DMS 273 treated with DMSO at 0.1 percent for 48 hours (cell line): ENCODE data around the gene SUSD3.
"Not testable (repeated sequence)": the region's sequence is repeated elsewhere in the genome, so short reads cannot be mapped to it uniquely, and the experiment has no call there.

ENCODE experiments used
- DNase-seq: peaks from one replicate; lab custom pipeline; 2025; lab: John Stamatoyannopoulos, UW

Gene SUSD3

DNA sequence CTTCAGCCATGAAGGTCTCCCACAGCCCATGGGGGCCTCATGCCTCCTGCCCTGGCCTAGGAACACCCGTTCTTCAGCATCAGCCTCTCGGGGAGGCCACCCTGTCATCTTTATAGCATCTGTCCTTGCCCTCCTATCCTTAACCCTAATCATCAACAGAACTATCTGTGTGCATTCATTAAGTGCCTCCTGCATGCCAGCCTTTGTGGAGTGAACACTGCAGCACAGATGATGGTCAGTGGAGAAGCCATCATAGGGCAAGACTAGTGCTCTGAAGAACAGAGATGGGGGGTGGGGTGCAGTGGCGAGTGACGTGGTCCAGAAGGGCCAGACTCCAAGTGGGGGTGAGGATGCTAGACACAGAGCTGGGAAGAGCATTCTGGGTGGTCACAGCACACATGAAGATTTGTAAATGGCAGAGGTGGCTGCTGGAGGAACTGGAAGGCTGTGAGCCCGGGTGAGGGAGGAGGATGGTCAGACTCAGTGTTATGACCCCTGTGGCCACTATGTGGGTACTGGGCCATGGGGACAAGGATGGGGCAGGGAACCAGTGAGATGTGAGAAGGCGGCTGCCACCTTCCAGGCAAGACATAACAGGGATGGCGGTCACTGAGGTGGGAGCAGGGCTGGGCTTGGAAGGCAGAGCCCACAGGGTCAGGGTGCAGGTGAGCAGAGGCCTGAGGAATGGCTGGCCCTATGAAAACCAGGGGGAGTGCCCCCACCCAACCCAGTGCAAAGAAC is 33.9 kb downstream of the SUSD3 start:
- no peak for DNase-seq

DNA sequence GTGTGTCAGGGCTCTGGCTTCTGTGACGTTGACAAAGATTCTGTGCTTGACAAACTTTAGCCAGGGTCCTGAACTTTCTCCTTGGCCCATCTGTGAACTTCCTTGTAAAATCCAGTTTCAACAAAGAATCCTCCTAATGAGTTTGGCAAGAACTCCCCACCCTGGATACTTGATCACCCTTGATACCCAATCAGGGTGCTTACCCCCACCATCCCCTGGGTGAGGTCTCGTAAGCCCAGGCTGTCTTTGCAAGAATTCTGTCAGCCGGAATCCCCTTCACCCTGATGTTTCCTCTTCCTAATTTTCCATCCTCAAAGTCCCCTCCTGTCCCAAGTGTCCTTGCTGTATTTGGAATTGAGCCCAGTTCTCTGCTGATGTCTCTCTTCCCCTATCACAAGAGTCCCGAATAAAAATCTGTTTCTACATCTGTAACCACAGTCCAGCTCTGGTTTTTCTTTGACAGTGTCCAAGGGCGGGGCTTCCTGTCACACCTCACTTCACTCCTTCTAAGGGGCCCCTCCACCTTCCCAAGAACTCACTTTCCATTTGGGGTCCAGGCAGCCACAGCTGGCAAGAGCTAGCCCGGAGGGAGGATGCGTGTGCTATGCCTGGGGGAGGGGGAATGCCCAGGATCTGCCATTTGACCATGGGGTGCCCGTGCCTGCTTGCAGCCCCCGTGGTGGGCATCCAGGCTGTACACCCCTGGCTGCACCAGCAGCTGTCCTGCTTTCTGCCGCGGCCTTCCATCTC is 34.8 kb downstream of the SUSD3 start:
- no peak for DNase-seq

DNA sequence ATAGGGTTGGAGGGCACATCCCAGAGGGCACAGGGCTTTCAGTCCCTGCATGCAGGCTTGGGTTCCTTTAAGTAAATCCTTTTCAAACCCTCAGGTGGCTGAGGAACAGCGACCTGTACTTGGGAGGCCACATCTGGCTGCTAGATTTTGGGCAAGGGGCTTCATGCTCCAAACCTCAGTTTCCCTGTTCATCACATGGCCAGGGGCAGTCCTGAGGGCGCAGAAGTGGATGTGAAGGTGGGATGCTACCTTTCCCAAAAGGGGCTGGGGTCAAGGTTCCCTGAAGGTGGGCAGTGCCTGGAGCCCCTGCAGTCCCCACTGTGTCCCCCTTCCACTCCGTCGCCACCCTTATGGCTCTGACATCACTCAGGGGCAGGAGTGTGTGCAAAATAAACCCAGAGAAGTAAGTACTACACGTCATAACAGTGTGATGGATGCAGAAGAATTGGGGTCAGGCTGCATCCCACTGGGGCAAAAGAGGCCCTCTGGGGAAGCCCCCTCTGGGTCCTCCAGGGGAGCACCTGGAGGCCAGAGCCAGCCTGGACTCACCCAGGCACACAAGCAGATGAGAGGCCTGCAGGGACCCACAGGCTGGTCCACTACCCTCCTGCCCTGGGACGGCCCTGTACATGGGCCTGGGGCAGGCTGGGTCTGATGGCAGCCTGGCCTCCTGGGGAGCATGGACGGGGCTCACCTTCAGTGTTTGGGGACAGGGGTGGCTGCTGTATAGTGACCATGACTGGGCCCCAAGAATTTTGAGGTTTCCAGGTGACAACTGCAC is 35.6 kb downstream of the SUSD3 start:
- no peak for DNase-seq

DNA sequence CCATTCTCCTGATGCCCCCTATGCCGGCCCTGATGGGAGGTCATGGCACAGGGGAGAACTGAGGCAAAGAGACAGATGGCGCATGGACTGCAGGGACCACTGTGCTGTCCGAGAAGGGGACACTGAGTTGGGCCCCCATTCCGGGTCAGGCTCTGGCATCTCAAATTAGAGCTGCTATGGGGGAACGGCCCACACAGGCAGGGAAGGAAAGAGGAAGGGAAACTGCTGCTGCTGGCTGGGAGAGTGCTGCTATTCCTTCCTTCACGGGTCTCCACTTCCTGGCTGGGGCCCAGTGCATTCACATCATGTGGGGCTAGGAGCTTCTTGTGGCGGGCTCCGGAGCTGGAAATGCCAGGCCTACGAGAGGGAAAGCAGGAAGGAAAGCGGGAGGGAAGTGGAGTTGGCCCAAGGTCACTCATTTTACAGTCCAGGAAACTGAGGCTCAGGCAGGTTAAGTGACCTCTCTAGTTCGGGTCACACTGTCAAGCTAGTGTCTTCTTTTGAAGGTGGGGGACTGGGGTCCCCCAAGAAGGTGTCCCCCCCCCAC is 36.2 kb downstream of the SUSD3 start:
- no peak for DNase-seq

DNA sequence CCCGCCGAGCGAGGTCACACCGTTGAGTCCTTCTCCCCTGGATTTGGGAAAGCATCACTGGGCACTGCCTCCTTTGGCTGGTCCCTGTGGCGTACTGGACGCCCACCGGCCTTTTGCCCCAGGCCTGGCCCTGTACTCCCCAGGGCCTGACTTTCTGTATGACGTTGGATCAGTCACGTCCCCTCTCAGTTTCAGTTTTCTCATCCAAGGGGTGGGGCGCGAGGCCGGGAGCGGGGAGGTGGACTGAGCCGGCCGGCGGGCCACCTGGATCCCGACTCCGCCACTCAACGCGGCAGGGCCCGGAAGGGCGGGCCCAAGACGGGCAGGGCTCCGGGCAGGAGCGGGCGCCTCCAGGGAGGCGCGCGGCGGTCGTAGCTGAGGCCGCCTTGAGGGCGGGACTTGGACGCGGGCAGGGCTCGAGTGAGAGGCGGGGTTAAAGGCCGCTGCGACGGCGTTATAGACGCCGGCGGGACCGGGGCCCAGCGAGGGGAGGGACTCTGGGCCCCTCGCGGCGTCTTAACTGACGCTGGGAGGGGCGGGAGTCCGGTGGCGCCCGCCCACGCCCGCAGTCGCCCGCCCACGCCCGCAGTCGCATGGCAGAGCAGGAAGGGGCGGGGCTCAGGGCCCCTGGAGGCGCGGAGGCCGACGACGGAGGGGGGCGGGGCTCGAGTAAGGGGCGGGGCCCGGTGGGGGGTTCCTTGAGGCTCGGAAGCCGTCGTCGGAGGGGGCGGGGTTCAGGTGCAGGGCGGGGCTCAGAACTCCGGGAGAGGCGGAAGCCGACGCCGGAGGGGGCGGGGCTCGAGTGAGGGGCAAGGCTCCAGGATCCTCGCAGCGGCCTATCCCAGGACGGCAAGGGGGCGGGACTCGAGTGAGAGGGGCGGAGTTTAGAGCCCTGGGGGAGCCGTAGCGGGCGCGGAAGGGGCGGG is 37.0 kb downstream of the SUSD3 start:
- DNase-seq, result peak; percentile 96

GRCh38 chr9:93096131-93096802 is 37.8 kb downstream of the SUSD3 start, which contains the start of gene CARD19:
Gene CARD19 (plus strand): TSS chr9:93096217. CDS start chr9:93096346, 129 bp downstream.
- no peak for DNase-seq

DNA sequence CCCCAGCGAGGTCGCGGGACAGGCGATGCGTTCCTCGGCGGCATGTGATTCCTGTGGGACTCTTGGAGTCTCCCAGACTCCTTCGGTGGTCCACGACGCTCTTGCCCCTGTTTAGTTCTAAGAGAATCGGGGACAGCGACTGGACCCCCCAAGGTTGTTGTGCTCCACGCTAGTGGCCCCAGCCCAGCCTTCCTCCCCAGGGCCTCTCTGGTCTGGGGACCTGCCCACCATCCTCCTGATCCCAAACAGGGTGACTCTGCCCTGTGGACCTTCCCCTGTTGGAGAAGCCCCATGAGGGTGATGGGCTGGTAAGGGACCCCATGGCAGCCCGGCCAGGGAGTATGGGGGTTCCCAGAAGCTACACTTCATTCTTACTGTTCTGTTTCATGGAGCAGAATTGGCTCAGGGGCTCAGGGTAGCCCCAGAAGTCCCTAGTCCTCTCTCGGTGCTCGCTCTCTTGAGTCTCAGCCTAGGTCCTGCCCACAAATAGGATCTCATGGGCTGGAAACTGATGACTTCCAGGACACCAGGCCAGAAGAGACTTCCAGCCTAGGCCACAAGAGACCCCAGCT is 38.4 kb downstream of the SUSD3 start:
- DNase-seq, result no peak

GRCh38 chr9:93097511-93098201 is 39.2 kb downstream of the SUSD3 start:
- no peak for DNase-seq

- DNase-seq, result no peak
These were observed 39.9 kb downstream of the SUSD3 start for GRCh38 chr9:93098236-93098946.

GRCh38 chr9:93099551-93100275 is 41.2 kb downstream of the SUSD3 start:
- no peak for DNase-seq

DNA sequence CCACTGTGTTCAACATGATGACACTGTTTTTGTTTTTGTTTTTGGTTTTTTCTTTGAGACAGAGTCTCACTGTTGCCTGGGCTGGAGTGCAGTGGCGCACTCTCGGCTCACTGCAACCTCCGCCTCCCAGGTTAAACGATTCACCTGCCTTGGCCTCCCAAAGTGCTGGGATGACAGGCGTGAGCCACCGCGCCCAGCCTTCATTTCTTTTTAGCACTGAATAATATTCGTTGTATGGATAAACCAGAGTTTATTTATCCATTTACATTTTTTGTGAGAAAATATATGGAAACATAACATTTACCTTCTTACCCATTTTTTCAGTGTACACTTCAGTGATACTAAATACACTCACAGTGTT is 41.8 kb downstream of the SUSD3 start:
- DNase-seq, result no peak

DNA sequence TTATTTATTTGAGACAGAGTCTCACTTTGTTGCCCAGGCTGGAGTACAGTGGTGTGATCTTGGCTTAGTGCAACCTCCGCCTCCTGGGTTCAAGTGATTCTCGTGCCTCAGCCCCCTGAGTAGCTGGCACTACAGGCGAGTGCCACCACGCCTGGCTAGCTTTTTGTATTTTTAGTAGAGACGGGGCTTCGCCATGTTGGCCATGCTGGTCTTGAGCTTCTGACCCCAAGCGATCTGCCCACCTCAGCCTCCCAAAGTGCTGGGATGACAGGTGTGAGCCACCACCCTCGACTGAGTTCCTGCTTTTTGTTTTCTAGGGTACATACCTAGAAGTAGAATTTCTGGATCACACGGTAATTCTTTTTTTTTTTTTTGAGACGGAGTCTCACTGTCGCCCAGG is 42.6 kb downstream of the SUSD3 start:
- not testable (repeated sequence) for DNase-seq

- no peak for DNase-seq
These were observed 47.1 kb downstream of the SUSD3 start for GRCh38 chr9:93105620-93106019.

- no peak for DNase-seq
These were observed 48.8 kb downstream of the SUSD3 start for GRCh38 chr9:93107151-93107824.

DNA sequence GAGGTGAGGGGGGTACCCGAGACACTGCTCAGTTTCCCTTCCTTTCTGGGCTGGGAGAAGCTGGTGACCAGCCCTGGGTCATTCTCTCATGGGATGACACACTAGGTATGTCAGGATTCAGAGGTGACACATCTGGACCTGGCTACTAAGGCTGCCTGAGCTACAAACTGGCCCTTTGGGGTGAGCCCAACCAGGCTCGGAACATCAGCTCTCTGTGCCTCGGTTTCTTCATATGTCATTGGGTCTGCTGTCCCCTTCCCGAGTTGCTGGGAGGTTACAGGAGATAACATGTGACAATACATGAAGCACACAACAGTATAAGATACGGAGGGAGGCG is 49.3 kb downstream of the SUSD3 start:
- no peak for DNase-seq

DNA sequence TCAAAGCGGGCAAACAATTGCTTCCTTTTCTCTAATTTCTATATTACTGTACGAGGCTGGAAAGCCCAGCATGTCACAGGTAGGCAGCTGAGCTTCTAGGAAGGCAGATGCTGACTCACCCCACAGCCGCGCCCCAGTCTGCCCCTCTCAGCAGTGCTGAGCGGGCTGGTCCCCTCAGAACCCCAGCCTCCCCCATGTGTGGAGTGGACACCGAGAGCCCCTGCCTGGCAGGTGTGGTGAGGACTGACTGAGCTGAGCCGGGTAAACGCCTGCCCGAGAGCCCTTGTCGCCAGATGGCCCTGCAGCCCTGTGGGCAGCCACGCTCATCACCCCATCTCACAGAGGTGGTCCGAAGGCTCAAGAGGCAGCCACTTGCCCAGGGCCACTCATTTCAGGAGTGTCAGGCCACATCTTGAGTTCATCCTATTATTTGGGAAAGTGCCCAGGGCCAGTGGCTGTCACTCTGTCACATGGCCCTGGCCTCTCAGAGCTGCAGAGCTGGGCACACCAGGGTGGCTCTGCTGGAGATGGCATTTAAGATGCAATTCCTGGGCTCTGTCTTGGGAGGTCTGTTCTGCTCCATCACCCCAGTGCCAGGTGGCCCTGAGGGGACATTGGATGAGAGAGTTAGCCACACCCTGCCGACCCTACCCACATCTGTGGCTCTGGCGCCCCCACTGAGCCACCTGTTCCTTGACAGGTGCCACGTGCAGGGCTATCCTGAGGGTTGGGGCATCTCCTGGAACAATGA is 50.0 kb downstream of the SUSD3 start:
- DNase-seq, result no peak

- DNase-seq, result no peak
These were observed 51.9 kb downstream of the SUSD3 start for GRCh38 chr9:93110311-93110855.
